GM18511 (cell line): Measurements from ENCODE around the gene RAB22A.
"Not testable (repeated sequence)": the region's sequence is repeated elsewhere in the genome, so short reads cannot be mapped to it uniquely, and the experiment has no call there.

Source experiments
- ATAC-seq: cut with Tn5 transposase; IDR thresholded peaks from one replicate; pipeline ENCODE4 v1.9.1; 2021; ENCODE audit warnings: mild to moderate bottlenecking, moderate library complexity; ENCODE audit not compliant: unreplicated experiment

RAB22A gene

GRCh38 chr20:58407966-58408557 is 98.5 kb downstream of the RAB22A start:
- ATAC-seq: peak; percentile 63

DNA sequence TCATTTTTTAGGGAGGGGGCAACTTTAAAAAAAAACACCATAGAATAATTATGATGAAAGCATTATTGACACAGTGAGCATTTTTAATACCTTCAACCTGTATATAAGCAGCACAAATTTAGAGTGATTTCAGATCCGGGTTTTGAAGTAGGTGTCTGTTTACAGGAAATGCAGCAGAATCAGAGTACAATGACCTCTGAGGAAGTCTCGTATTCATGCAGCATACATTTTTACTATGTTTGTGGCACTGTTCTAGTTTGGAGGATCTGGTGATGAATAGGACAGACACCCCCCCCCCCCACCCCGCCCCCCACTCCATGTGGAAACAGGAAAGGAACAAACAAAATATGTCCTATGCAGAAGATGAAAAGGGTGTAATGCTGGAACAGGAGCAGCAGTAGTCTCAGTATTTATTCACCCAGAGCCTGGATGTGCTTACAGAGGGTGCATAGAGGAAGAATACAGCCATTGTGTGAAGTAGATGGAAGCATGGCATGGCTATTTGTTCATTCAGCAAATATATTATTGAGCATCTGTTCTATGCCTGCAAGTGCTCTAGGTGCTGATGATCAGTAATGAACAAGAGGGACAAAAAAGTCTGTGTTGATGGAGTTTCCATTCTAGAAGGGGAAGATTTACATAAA is 99.2 kb downstream of the RAB22A start:
- no peak for ATAC-seq

GRCh38 chr20:58414216-58414615 is 104.7 kb downstream of the RAB22A start:
- not testable (repeated sequence) for ATAC-seq

- ATAC-seq: not testable (repeated sequence)
Measured at GRCh38 chr20:58414786-58415185, 105.3 kb downstream of the RAB22A start.

GRCh38 chr20:58416057-58416456 is 106.5 kb downstream of the RAB22A start:
- no peak for ATAC-seq

GRCh38 chr20:58416835-58417234 is 107.3 kb downstream of the RAB22A start:
- ATAC-seq: no peak
